ENCODE results near the gene UBFD1.

DNA sequence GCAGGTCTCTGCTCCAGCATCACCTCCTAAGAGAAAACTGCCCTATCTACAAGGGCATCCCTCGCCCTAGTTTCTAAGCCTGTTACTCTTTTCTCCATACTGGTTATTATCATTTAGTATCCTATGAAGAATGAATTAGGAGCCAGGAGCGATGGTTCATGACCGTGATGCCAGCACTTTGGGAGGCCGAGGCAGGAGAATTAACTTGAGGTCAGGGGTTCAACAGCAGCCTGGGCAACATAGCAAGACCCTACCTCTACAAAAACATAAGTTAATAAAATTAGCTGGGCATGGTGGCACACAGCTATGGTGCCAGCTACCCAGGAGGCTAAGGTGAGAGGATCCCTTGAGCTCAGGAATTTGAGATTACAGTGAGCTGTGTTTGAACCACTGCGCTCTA lies 7.6 kb upstream of the UBFD1 start:
- TF ChIP-seq SUZ12 (IDR thresholded peaks at IDR 0.05; ENCODE audit: extremely low read depth, insufficient read depth, insufficient read length) (no peak), ZNF274 (IDR thresholded peaks at IDR 0.05; ENCODE audit: low read depth, low read length) (no peak)

Measured in NT2/D1 (cell line).